NCI-H69 (cell line): ENCODE results near the gene BBS1.
"Not testable (repeated sequence)": the region's sequence is repeated elsewhere in the genome, so short reads cannot be mapped to it uniquely, and the experiment has no call there.

Experiments
- DNase-seq: peaks from one replicate; lab custom pipeline; 2025; lab: John Stamatoyannopoulos, UW

The BBS1 gene

DNA sequence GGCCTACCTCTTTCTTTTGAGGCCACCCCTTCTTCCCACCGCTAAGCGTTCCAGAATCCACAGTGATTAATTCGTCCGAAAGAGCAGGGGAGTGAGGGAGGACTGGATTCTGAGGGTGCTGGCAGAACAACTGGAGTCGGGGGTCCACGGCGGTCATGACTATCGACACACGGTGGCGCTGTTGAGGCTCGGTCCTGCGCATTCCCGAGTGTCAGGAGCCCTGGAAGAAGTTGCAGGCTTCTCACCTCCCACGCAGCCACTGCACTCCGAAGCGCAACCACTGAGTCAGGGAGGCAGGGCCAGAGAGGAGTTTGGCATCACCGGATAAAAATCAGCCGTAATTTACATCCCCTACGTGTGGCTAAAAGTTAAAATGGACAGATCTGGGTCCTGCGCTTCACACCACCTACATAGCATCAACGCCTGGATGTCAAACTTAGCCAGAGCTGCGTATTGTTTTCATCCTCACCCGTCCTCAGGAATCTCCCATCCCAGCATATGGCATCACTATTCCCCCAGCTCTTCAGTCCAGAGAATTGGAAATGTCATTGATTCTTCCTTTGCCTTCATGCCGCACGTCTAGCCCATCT lies 68.7 kb downstream of the BBS1 start:
- peak; percentile 71 for DNase-seq

DNA sequence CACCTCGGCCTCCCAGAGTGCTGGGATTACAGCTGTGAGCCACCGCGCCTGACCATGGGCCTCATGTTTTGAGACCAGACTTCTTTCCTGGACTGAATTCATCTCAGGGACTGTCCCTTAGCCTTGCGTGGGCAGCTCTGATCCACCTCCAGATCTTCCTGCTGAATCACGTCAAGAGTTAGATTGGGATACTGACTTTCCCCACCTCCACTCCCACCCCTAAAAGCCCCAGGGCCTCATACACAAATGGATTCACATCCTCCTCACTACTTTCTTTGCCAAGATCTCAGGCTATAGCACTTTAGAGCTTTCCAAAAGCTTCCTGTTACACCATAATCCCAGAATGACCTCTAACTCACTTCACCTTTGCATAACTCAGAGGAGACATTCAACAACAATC lies 70.4 kb downstream of the BBS1 start:
- DNase-seq, result no peak

DNA sequence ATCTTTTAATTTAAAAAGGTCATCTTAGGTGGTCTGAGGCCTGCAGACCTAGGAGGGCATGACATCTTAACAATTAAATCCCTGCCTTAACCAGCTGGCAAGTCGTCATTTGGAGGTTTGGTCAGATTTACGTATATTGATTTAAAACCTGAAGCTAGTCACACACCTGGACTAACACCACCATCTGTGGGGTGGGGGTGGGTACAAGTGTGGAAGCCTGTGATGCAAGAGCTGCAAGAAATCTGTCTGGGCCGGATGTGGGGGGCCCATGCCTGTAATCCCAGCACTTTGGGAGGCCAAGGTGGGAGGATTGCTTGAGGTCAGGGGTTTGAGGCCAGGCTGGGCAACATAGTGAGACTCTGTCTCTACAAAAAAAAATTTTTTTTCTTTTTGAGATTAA lies 70.8 kb downstream of the BBS1 start:
- DNase-seq, result no peak

DNA sequence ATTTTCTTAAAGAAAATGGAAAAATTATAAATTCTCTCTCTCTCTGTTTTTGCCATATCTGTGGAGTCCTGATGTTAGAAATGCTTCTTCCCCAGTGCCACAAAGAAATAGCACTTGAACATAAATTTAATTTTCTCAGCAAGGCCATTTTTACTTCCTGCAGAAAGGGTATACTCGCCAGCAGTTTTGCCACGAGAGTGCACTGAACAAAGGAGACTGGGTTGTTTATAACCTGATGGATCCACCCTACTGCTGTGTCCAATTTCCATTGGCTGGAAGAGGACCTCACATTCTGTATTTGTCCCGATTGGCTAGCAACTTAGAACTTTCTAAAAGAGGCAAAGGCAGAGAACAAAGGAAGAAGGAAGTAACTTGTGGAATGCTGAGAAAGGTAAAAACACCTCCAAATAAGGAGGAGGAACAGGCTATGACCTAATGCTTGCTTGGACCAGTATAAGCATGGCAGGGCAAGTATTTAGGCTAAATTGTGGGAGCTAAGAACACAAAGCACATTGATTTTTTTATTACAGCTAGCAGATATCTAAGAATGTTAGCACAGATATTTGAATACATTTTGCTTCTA lies 72.2 kb downstream of the BBS1 start:
- DNase-seq, result not testable (repeated sequence)
